K562 (cell line): ENCODE data around the gene GALNS.

ENCODE experiments used
- E2F1 ChIP-seq: sonication (generic); formaldehyde crosslinking; IDR thresholded peaks from 2 replicates; pipeline ENCODE4 v1.8.1; 2023; ENCODE audit warnings: mild to moderate bottlenecking, missing genetic modification reagents, moderate library complexity
- E2F5 ChIP-seq: sonication (generic); formaldehyde crosslinking; IDR thresholded peaks from 2 replicates; pipeline ENCODE4 v1.8.0; 2022; ENCODE audit warnings: mild to moderate bottlenecking, missing genetic modification reagents
- E2F8 ChIP-seq: fragments of 450-650 bp; IDR thresholded peaks from 2 replicates; pipeline ENCODE4 v1.7.1; 2018; ENCODE audit warnings: mild to moderate bottlenecking, low read depth; ENCODE audit not compliant: partially characterized antibody
- ELF1 ChIP-seq: fragments of 200-800 bp; sonication (Bioruptor generic); IDR thresholded peaks from 2 replicates; pipeline ENCODE4 v1.6.1; 2016; ENCODE audit warnings: missing genetic modification characterization, missing compliant biosample characterization
- ELK1 ChIP-seq: sonication (generic); formaldehyde crosslinking; IDR thresholded peaks from 2 replicates; pipeline ENCODE4 v1.8.1; 2022; ENCODE audit warnings: missing genetic modification reagents
- GABPA ChIP-seq: fragments of 200-800 bp; sonication (Bioruptor generic); conservative IDR thresholded peaks from 2 replicates; pipeline ENCODE4 v1.6.1; 2016; ENCODE audit warnings: low read depth, missing genetic modification characterization, missing compliant biosample characterization
- GTF3C2 ChIP-seq: IDR thresholded peaks from 3 replicates; pipeline ENCODE4 v1.6.1; 2011; ENCODE audit warnings: borderline replicate concordance, mild to moderate bottlenecking, moderate library complexity; ENCODE audit not compliant: insufficient read length; ENCODE audit errors: extremely low read depth
- MYNN ChIP-seq, 2 experiments: sonication (generic); formaldehyde crosslinking in 1 of 2; IDR thresholded peaks; 2 replicates each; pipeline versions ENCODE4 v1.5.0 to v1.6.1; 2016 to 2020; ENCODE audit warnings: antibody characterized with exemption in 1 of 2, missing genetic modification reagents in 1 of 2
- RHOXF2B ChIP-seq: fragments of 250-450 bp; sonication (Bioruptor Pico); conservative IDR thresholded peaks from 2 replicates; pipeline ENCODE4 v1.5.1; 2021
- TCF7 ChIP-seq: sonication (generic); IDR thresholded peaks from 2 replicates; pipeline ENCODE4 v1.6.1; 2016; ENCODE audit warnings: antibody characterized with exemption, borderline replicate concordance
- ZBTB49 ChIP-seq: sonication (generic); formaldehyde crosslinking; IDR thresholded peaks from 2 replicates; pipeline ENCODE4 v1.8.0; 2022; ENCODE audit warnings: missing genetic modification reagents, mild to moderate bottlenecking, borderline replicate concordance
- ZNF740 ChIP-seq, 3 experiments: fragments of 200-800 bp in 1 of 3; sonication (Bioruptor generic) in 1 of 3; sonication (generic) in 1 of 3; formaldehyde crosslinking in 1 of 3; IDR thresholded peaks; 2 replicates each; pipeline versions ENCODE4 v1.6.1 to v1.8.0; 2016 to 2022; ENCODE audit warnings: mild to moderate bottlenecking in 2 of 3, missing compliant biosample characterization in 2 of 3, missing genetic modification characterization in 2 of 3, missing genetic modification reagents in 1 of 3
- ZNF830 ChIP-seq: fragments of 250-450 bp; sonication (Bioruptor Pico); IDR thresholded peaks from 2 replicates; pipeline ENCODE4 v1.5.0; 2021; ENCODE audit warnings: mild to moderate bottlenecking
- ZSCAN29 ChIP-seq: fragments of 450-650 bp; IDR thresholded peaks from 2 replicates; pipeline ENCODE4 v1.6.1; 2017

- TF ChIP-seq ZNF830 (CRISPR knock-in tag) (no peak), ZBTB49 (CRISPR knock-in tag) (no peak), E2F5 (CRISPR knock-in tag) (no peak), GTF3C2 (no peak), ZSCAN29 (no peak), MYNN (IDR thresholded peaks at IDR 0.05) (peak; percentile 80), MYNN (CRISPR knock-in tag; IDR thresholded peaks at IDR 0.05) (no peak), TCF7 (no peak), GABPA (tag) (peak; percentile 41; the same call in 1 of the 2 replicates), E2F8 (no peak), ELF1 (tag) (0 out of 2 replicates have a peak, but pooled peaks have one; percentile 9), RHOXF2B (CRISPR knock-in tag) (no peak), ZNF740 (CRISPR knock-in tag; IDR thresholded peaks at IDR 0.05) (peak; percentile 88), ZNF740 (tag; IDR thresholded peaks at IDR 0.05) (peak in 1 of 2 experiments; percentile 64; a peak in 1 of 4 replicates), ELK1 (CRISPR knock-in tag) (no peak), E2F1 (CRISPR knock-in tag) (no peak)
These were observed 72.5 kb downstream of the GALNS start for GRCh38 chr16:88784074-88784855.
